GM04503 (cell line): ENCODE results near the gene MTMR12.

Source experiments
- DNase-seq: peaks from one replicate; pipeline ENCODE4 v3.0.0-alpha.2; 2012; ENCODE audit warnings: low read depth

MTMR12 gene

GRCh38 chr5:32274548-32275395, 38.0 kb downstream of the MTMR12 start:
- no peak for DNase-seq

GRCh38 chr5:32273821-32274220, 38.9 kb downstream of the MTMR12 start:
- DNase-seq = no peak

GRCh38 chr5:32272746-32273145, 40.0 kb downstream of the MTMR12 start:
- DNase-seq = no peak

GRCh38 chr5:32270946-32271345, 41.8 kb downstream of the MTMR12 start:
- DNase-seq = no peak

- DNase-seq = no peak
These were observed 42.6 kb downstream of the MTMR12 start for GRCh38 chr5:32270178-32270577.

GRCh38 chr5:32265902-32266301, 46.8 kb downstream of the MTMR12 start:
- no peak for DNase-seq

GRCh38 chr5:32264957-32265572, 47.7 kb downstream of the MTMR12 start:
- no peak for DNase-seq

- no peak for DNase-seq
These were observed 49.1 kb downstream of the MTMR12 start for GRCh38 chr5:32263684-32264083.

GRCh38 chr5:32261198-32261597, 51.5 kb downstream of the MTMR12 start:
- no peak for DNase-seq

GRCh38 chr5:32259033-32259432, 53.7 kb downstream of the MTMR12 start:
- DNase-seq = no peak

GRCh38 chr5:32258424-32258823, 54.3 kb downstream of the MTMR12 start:
- DNase-seq = no peak

- DNase-seq = no peak
These were observed 57.2 kb downstream of the MTMR12 start for GRCh38 chr5:32255540-32255900.

- DNase-seq = peak; percentile 57
These were observed 57.7 kb downstream of the MTMR12 start for GRCh38 chr5:32254881-32255539.

- no peak for DNase-seq
These were observed 60.8 kb downstream of the MTMR12 start for GRCh38 chr5:32251871-32252458.

GRCh38 chr5:32249668-32250067, 63.1 kb downstream of the MTMR12 start:
- DNase-seq = no peak

- DNase-seq = no peak
These were observed 67.0 kb downstream of the MTMR12 start for GRCh38 chr5:32245742-32246141.

- DNase-seq = no peak
These were observed 68.7 kb downstream of the MTMR12 start for GRCh38 chr5:32244017-32244416.

- no peak for DNase-seq
These were observed 71.5 kb downstream of the MTMR12 start for GRCh38 chr5:32241034-32241783.

GRCh38 chr5:32239385-32239784, 73.4 kb downstream of the MTMR12 start:
- DNase-seq = no peak

GRCh38 chr5:32233696-32234447, 78.9 kb downstream of the MTMR12 start:
- DNase-seq = no peak

GRCh38 chr5:32233220-32233695, 79.5 kb downstream of the MTMR12 start:
- no peak for DNase-seq
